WI38 (cell line): ENCODE measurements around the gene RBM20.
"Not testable (repeated sequence)": the region's sequence is repeated elsewhere in the genome, so short reads cannot be mapped to it uniquely, and the experiment has no call there.

ENCODE experiments used
- H3K4me3 ChIP-seq: 2 replicates; pipeline ENCODE4 v1.5.1; 2011; ENCODE audit warnings: low read depth, mild to moderate bottlenecking, control low read depth, low read length
- TF ChIP-seq, protein P1 (sequence below): IDR thresholded peaks from 2 replicates; pipeline ENCODE4 v1.5.1; 2012; ENCODE audit warnings: low read depth, mild to moderate bottlenecking, control low read depth, low read length

RBM20 gene

DNA sequence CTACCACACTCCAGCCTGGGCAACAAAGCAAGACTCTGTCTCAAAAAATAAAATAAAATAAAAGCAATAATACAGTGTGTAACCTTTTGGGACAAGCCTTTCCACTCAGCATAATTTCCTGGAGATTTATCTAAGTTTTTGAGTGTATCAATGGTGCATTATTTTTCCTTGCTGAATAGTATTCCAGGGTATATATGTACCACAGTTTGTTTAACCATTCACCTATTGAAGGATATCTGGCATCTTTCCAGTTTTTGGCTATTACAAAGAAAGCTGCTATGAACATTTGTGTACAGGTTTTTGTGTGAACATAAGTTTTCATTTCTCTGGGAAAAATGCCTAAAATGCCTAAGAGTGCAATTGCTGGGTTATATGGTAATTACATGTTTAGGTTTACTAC, 59.9 kb downstream of the RBM20 start:
- no peak overlapping the region for H3K4me3 ChIP-seq
- TF ChIP-seq, protein P1, sequence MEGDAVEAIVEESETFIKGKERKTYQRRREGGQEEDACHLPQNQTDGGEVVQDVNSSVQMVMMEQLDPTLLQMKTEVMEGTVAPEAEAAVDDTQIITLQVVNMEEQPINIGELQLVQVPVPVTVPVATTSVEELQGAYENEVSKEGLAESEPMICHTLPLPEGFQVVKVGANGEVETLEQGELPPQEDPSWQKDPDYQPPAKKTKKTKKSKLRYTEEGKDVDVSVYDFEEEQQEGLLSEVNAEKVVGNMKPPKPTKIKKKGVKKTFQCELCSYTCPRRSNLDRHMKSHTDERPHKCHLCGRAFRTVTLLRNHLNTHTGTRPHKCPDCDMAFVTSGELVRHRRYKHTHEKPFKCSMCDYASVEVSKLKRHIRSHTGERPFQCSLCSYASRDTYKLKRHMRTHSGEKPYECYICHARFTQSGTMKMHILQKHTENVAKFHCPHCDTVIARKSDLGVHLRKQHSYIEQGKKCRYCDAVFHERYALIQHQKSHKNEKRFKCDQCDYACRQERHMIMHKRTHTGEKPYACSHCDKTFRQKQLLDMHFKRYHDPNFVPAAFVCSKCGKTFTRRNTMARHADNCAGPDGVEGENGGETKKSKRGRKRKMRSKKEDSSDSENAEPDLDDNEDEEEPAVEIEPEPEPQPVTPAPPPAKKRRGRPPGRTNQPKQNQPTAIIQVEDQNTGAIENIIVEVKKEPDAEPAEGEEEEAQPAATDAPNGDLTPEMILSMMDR, result no peak

DNA sequence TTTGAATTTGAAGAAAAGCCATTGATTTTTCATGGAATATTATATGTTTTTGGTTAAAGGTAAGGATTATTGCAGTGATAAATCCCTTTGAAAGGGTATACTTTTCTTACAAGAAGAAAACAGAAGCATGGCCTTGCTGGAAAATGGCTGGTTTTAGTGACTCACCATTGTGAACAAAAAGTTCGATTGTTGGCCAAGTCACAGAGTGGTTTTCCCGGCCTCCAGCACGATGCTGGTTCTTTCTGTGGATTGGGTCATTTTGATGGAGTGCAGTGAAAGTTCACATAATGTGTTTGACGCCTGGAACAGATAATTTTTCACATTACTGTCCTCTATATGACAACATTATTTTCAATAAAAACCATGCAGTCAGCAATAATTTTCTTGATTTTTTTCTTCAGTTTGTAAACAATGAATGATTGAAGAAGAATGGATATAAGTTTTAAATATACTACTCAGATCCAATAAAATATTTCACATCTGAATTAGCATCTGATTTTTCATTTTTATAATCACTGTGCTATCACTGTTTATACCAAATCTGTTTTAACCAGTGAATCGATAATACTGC, 60.9 kb downstream of the RBM20 start:
- H3K4me3 ChIP-seq, result no peak overlapping the region
- TF ChIP-seq, protein P1, result no peak

DNA sequence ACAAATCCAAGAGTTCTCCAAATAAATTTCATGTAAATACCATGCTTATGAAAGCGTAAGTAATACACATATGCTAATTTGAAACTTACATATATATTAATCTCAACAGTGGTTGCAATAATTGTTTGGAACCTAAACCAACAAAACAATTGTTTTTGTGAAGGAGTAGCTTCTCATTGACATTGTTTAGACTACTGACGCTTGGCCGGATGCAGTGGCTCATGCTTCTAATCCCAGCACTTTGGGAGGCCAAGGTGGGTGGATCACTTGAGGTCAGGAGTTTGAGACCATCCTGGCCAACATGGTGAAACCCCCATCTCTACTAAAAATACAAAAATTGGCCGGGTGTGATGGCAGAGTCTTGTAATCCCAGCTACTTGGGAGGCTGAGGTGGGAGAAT, 61.5 kb downstream of the RBM20 start:
- H3K4me3 ChIP-seq, result not testable (repeated sequence)

DNA sequence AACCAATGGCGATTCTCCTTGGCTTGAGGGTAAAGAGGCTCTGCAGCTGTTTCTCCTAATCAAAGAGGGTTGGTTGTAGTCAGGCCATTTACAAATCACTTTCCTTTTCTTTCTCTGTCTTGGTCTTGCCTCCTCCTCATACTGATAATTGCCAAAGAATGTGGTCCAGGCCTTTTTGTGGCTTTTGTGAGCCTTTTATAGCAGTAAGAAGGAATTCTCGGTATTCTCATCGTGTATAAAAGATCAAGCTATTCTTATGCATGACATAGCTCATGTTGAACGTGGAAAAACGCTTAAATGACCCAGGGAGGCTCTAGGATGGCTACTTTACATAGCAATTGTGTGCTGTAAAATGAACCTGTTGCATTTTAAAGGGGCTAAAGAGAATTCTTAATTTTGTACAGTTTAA, 62.6 kb downstream of the RBM20 start:
- H3K4me3 ChIP-seq, result no peak overlapping the region
- TF ChIP-seq, protein P1, result no peak

DNA sequence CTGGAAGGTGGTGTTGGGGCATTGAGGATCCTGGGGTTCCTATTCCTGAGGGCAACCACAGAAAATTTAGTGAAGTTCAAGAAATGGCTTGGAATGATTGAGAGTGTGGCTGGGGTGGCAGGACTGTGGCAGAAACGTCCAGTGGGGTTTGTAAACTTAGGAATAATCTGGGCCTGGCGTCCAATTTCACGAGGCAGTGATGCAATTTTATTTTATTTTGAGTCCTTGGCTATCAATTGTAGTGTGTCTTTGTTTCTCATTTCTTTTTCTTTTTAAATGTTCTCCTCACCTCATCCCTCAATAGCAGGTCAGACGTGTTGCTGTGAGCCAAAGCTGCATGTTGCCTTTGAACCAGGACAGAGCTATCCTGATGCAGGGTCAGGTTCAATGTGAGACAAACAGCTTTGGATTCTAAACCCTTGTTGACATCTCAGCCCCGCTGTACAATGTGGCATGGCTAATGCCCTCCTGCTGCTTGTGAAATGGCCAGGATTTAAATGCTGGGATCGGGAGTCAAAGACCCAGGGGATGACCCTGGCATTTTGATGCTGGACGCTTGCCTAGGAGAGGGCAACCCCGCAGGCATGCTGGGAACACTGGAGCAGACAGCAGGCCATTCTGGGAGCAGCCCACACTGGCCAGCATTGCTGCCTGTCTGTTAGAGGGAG, 64.8 kb downstream of the RBM20 start:
- no peak overlapping the region for H3K4me3 ChIP-seq
- TF ChIP-seq, protein P1, result no peak

DNA sequence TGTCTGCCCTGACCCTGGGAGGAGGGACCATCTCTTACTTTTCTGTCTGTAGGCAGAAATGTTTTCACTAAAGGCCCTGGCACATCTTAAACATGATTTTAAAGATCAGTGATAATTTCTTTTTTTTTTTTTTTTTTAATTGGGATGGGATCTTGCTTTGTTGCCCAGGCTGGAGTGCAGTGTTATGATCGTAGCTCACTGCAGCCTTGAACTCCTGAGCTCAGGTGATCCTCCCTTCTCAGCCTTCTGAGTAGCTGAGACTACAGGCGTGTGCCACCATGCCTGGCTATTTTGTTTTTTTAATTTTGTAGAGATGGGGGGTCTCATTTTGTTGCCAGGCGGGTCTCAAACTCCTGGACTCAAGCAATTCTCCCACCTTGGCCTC, 65.3 kb downstream of the RBM20 start:
- TF ChIP-seq, protein P1, result no peak

DNA sequence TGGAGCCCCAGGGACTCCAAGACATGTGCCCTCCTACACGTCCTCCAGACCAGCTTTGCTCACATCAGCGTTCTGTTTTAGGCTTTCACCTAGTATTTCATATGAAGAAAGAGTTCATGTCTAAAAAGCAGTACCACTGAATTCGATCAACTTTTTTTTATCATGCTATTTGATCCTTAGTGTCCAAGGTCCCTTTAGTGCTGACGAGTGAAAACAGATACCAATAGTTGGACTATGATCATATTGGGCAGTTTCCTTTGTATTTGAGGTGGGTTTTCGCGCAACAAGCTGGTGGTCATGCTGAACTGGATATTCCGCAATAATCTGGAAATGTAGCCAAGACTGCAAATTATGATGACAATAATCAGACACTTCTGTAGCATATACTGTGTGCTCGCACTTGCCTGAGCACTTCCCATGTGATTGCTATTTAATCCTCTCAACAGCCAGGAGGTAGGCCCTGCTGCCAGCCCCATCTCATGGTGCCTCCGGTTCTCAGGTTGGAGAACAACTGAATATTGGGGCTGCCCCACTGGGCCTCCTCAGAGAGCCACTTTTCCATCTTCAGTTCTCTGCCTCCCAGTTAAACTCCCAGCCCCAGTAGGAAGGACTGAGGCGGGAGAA, 65.9 kb downstream of the RBM20 start:
- TF ChIP-seq, protein P1, result no peak
- H3K4me3 ChIP-seq, result no peak overlapping the region

More for the DNA sequence above, 65.3 kb downstream of the RBM20 start:
- H3K4me3 ChIP-seq, result no peak overlapping the region
